ENCODE measurements around the gene ADGRA1. TPM values are rescaled to one million over a fixed set of nuclear protein-coding genes. Genes with fewer than 3 reads are reported as not detected.
A peak's percentile ranks its signal among the peaks of the same experiment; 100 is the strongest.

Gene ADGRA1, protein sequence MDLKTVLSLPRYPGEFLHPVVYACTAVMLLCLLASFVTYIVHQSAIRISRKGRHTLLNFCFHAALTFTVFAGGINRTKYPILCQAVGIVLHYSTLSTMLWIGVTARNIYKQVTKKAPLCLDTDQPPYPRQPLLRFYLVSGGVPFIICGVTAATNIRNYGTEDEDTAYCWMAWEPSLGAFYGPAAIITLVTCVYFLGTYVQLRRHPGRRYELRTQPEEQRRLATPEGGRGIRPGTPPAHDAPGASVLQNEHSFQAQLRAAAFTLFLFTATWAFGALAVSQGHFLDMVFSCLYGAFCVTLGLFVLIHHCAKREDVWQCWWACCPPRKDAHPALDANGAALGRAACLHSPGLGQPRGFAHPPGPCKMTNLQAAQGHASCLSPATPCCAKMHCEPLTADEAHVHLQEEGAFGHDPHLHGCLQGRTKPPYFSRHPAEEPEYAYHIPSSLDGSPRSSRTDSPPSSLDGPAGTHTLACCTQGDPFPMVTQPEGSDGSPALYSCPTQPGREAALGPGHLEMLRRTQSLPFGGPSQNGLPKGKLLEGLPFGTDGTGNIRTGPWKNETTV
- 1 to 10 TPM in 1 of 4 donors, under 1 TPM in 1, not detected in 2; 0.07 to 1.0 TPM for total RNA-seq

DNA sequence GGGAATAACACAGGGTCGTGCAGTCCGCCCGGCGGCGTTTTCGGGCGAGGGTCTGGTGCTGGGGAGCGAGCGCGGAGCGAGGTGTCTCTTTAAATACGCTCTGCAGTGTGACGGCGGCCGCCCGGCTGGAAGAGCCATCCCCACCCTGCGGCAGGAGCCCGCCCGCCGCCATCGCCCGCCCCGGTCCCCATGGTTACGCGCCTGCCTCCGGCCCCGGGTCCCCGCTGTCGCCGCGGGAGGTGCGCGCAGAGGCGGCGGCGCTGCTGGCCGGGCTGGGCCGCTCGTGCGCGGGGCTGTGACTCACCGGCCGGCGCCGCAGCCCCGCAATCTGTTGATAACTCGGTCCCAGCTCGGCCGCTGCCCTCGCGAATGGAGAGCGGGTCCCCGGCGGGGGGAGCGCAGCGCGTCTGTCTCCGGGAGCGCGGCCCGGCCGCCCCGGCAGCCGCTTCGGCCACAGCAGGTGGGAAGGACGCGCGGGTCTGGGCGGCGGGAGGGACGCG is at the start of gene ADGRA1:
Gene ADGRA1, plus strand, starts transcription at position 246 of the 500 bp plus-strand sequence. CDS start 986 bp downstream, outside the sequence.
- Histone ChIP-seq H3K9me3 (no peaks in the 10 kb centered on the region), H3K4me3 (no peak within 1 kb of the TSS), H3K27ac (no peak within 1 kb of the TSS), H3K4me1 (peaks cover 0 to 9% of the 10 kb centered on the region in 2 donors), H3K27me3 (peaks cover 0 to 4% of the 10 kb centered on the region in 2 donors), H3K36me3 (no peaks in the 10 kb centered on the region)
- intact Hi-C loops (cut with DNase I; ENCODE audit: low total_unique reads): no loop called here
- TF ChIP-seq, protein P1, sequence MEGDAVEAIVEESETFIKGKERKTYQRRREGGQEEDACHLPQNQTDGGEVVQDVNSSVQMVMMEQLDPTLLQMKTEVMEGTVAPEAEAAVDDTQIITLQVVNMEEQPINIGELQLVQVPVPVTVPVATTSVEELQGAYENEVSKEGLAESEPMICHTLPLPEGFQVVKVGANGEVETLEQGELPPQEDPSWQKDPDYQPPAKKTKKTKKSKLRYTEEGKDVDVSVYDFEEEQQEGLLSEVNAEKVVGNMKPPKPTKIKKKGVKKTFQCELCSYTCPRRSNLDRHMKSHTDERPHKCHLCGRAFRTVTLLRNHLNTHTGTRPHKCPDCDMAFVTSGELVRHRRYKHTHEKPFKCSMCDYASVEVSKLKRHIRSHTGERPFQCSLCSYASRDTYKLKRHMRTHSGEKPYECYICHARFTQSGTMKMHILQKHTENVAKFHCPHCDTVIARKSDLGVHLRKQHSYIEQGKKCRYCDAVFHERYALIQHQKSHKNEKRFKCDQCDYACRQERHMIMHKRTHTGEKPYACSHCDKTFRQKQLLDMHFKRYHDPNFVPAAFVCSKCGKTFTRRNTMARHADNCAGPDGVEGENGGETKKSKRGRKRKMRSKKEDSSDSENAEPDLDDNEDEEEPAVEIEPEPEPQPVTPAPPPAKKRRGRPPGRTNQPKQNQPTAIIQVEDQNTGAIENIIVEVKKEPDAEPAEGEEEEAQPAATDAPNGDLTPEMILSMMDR (IDR thresholded peaks at IDR 0.05): no peak
- TF ChIP-seq POLR2A (IDR thresholded peaks at IDR 0.05): no peak
- DNase-seq: no peak

DNA sequence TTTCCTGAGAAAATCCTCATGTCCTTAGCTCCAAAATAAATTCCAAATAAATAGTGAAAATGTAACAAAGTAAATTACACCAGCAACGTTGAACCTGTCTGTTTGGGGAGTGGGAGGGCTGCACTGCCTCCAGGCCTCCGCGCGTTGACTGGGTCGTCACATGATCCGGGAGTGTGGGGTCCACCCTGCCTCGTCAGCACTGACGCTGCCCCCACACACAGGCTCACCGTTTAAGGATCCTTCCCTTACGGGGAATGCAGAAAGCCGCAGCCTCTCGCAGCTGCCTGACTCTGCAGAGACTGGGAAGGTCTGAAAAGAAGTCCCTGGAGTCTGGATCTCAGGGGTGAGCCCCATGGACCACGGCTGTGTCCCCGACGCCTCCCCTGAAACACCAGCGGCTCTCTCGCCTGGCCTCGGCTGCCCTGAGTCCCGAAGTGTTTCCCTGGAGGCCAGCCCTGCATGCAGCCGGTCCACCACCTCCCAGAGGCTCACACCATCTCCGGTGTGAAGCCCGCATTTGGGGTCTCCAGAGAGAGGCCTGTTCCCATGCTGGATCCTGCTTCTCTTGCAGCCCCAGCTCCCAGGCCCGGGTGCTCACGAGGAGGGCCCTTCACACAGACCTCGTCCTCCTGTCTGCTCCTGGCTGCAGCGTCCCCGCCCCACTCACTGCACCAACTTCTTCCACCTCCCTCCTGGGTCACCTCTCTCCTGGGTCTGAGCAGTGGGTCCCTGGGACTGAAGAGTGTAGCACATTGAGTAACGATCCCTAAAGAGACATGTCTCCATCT is 49.5 kb upstream of the ADGRA1 start:
- TF ChIP-seq, protein P1 (IDR thresholded peaks at IDR 0.05): no peak
- TF ChIP-seq POLR2A (IDR thresholded peaks at IDR 0.05): no peak
- DNase-seq: no peak
- H3K27me3 ChIP-seq: no peaks in the 10 kb centered on the region
- no peaks in the 10 kb centered on the region for H3K4me1 ChIP-seq
- H3K9me3 ChIP-seq: no peaks in the 10 kb centered on the region
- no peak overlapping the region for H3K27ac ChIP-seq
- no peak overlapping the region for H3K4me3 ChIP-seq
- intact Hi-C loops (cut with DNase I; ENCODE audit: low total_unique reads): no loop called here
- H3K36me3 ChIP-seq: no peaks in the 10 kb centered on the region

DNA sequence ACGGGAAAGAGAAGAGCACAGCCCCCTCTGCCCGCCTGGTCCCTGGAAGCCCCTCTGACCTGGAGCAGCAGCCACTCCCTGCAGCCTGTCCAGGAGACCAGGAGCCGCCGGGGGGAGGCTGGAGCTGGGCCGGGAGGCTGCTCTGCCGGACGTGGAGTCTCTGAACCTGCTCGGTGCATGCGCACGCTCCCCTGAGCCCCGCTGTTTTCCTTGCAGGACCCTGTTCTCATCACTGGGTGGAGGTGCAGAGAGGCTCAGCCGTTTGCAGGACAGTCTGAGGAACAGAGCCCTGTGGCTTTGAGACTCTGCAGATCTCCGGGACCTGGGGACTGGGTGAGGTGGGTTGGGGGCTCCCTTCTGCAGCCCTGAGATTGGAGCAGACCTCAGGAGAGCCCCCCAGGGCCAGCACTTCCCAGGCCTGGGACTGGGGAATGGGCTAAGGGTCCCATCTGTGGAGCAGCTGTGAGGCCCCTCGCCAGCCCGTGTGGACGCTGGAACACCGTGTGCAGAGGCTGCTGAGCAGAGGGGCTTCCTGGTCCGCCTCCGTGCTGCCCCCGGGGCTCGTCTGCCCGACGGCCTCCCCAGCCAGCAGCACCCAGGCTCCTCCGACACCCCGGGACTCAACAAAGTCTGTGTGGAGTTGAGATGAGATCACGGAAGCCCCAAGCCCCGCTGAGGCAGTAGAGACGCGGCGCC is 48.5 kb upstream of the ADGRA1 start:
- Histone ChIP-seq H3K27me3 (no peaks in the 10 kb centered on the region), H3K9me3 (no peaks in the 10 kb centered on the region), H3K4me3 (peak overlapping the region in 1 of 2 donors; percentile 9), H3K4me1 (no peaks in the 10 kb centered on the region), H3K36me3 (no peaks in the 10 kb centered on the region), H3K27ac (no peak overlapping the region)
- intact Hi-C loops (cut with DNase I; ENCODE audit: low total_unique reads): no loop called here
- DNase-seq: no peak
- no peak for TF ChIP-seq POLR2A (IDR thresholded peaks at IDR 0.05)
- TF ChIP-seq, protein P1 (IDR thresholded peaks at IDR 0.05): no peak

DNA sequence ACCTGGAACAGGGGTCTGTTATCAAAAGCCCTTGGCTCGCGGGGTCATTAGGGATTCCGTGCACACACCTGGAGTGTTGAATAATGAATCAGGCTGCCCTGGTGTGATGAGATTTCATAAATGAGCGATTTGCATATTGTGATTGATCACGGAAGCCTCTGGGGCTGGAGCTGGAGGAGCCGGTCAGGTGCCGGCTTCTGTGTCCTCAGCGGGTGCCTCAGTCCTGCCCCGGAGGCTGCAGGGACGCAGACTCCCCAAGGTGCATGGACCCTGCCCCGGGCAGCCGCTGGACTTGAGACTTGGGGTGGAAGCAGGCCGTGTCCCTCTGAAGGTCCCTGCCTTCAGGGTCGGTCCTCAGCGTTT is 47.9 kb upstream of the ADGRA1 start:
- Histone ChIP-seq H3K27me3 (no peaks in the 10 kb centered on the region), H3K36me3 (no peaks in the 10 kb centered on the region), H3K27ac (no peak overlapping the region), H3K9me3 (no peaks in the 10 kb centered on the region), H3K4me3 (no peak overlapping the region), H3K4me1 (no peaks in the 10 kb centered on the region)
- no peak for TF ChIP-seq POLR2A (IDR thresholded peaks at IDR 0.05)
- TF ChIP-seq, protein P1 (IDR thresholded peaks at IDR 0.05): no peak
- no peak for DNase-seq
- intact Hi-C loops (cut with DNase I; ENCODE audit: low total_unique reads): no loop called here
